A673 (cell line): ENCODE measurements around the gene CBX4. TPM values are rescaled to one million over a fixed set of nuclear protein-coding genes. Genes with fewer than 3 reads are reported as not detected.

ENCODE experiments used
- BruUV-seq: library from RNA; stranded (reverse); fragments of 400-500 nt; replicated peaks from 2 replicates; lab custom pipeline; 2021; lab: Mats Ljungman, UMichigan
- CTCF ChIA-PET: fragments of 300-600 bp; sonication (Branson Sonifier 250); formaldehyde crosslinking; loops from one replicate; lab custom pipeline; 2022; ENCODE audit warnings: antibody characterized with exemption; lab: Charles Lee
- POLR2A ChIA-PET: fragments of 300-600 bp; sonication (Branson Sonifier 250); formaldehyde crosslinking; loops from one replicate; lab custom pipeline; 2022; ENCODE audit warnings: antibody characterized with exemption; ENCODE audit not compliant: low non-redundant PET; lab: Charles Lee
- DNase-seq: peaks from one replicate; pipeline ENCODE4 v3.0.0-alpha.2; 2015; ENCODE audit warnings: low spot score
- H3K27ac ChIP-seq: fragments of 200-600 bp; sonication (generic); 2 replicates; pipeline ENCODE4 v1.5.1; 2016; ENCODE audit warnings: mixed run types, low read depth, mild to moderate bottlenecking, mixed read lengths, antibody characterized with exemption, low read length; ENCODE audit not compliant: poor library complexity, severe bottlenecking
- H3K27me3 ChIP-seq: fragments of 200-600 bp; sonication (generic); replicated peaks from 2 replicates; pipeline ENCODE4 v1.6.1; 2017; ENCODE audit warnings: mixed run types, low read depth, mild to moderate bottlenecking, mixed read lengths, antibody characterized with exemption, low read length; ENCODE audit not compliant: insufficient read depth, poor library complexity
- H3K36me3 ChIP-seq: fragments of 200-600 bp; sonication (generic); 2 replicates; pipeline ENCODE4 v1.6.1; 2016; ENCODE audit warnings: mixed run types, mild to moderate bottlenecking, mixed read lengths, antibody characterized with exemption, low read length; ENCODE audit not compliant: insufficient read depth, poor library complexity, severe bottlenecking
- H3K4me1 ChIP-seq: fragments of 200-600 bp; sonication (generic); 2 replicates; pipeline ENCODE4 v1.6.1; 2017; ENCODE audit warnings: mixed run types, mild to moderate bottlenecking, mixed read lengths, antibody characterized with exemption, low read length; ENCODE audit not compliant: insufficient read depth, poor library complexity, severe bottlenecking
- H3K4me3 ChIP-seq: fragments of 200-600 bp; sonication (generic); 2 replicates; pipeline ENCODE4 v1.5.1; 2016; ENCODE audit warnings: low read depth, mixed run types, mild to moderate bottlenecking, mixed read lengths, low read length; ENCODE audit not compliant: poor library complexity, severe bottlenecking
- H3K9me3 ChIP-seq: fragments of 200-600 bp; sonication (generic); 2 replicates; pipeline ENCODE4 v1.6.1; 2016; ENCODE audit warnings: mixed run types, low read depth, mild to moderate bottlenecking, mixed read lengths, antibody characterized with exemption, low read length; ENCODE audit not compliant: poor library complexity, severe bottlenecking
- CTCF ChIP-seq: fragments of 300-800, 200-600 bp; sonication (generic); conservative IDR thresholded peaks from 2 replicates; pipeline ENCODE4 v1.5.1; 2017; ENCODE audit warnings: low read depth, mild to moderate bottlenecking, antibody characterized with exemption, low read length, moderate library complexity, mixed read lengths
- EZH2 ChIP-seq: fragments of 200-600 bp; sonication (generic); IDR thresholded peaks from 2 replicates; pipeline ENCODE4 v1.6.1; 2017; ENCODE audit warnings: borderline replicate concordance, low read depth, mild to moderate bottlenecking, mixed read lengths, antibody characterized with exemption, low read length; ENCODE audit not compliant: poor library complexity, severe bottlenecking
- intact Hi-C: fragments of 100-400 bp; cut with micrococcal nuclease; formaldehyde crosslinking; loops from one replicate; pipeline ENCODE4 v1.10.0; 2022; ENCODE audit not compliant: unreplicated experiment
- total RNA-seq: library from RNA; stranded (reverse); gene quantifications from 2 replicates; pipeline ENCODE4 v1.2.3, GENCODE V29; 2021

The CBX4 gene
- total RNA-seq, 1 experiment from 2014 or later: 42.6 TPM

DNA sequence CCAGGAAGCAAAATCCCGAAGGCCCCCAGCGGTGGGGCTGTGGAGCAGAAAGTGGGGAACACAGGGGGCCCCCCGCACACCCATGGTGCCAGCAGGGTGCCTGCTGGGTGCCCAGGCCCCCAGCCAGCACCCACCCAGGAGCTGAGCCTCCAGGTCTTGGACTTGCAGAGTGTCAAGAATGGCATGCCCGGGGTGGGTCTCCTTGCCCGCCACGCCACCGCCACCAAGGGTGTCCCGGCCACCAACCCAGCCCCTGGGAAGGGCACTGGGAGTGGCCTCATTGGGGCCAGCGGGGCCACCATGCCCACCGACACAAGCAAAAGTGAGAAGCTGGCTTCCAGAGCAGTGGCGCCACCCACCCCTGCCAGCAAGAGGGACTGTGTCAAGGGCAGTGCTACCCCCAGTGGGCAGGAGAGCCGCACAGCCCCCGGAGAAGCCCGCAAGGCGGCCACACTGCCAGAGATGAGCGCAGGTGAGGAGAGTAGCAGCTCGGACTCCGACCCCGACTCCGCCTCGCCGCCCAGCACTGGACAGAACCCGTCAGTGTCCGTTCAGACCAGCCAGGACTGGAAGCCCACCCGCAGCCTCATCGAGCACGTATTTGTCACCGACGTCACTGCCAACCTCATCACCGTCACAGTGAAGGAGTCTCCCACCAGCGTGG, 54.8 kb downstream of the CBX4 start:
- POLR2A ChIA-PET: no interaction called here

DNA sequence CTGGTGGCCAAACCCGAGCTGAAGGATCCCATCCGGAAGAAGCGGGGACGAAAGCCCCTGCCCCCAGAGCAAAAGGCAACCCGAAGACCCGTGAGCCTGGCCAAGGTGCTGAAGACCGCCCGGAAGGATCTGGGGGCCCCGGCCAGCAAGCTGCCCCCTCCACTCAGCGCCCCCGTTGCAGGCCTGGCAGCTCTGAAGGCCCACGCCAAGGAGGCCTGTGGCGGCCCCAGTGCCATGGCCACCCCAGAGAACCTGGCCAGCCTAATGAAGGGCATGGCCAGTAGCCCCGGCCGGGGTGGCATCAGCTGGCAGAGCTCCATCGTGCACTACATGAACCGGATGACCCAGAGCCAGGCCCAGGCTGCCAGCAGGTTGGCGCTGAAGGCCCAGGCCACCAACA, 55.3 kb downstream of the CBX4 start:
- CTCF ChIA-PET: no interaction called here
- peaks cover 22% of the 10 kb centered on the region for H3K4me1 ChIP-seq
- no peak overlapping the region for H3K4me3 ChIP-seq
- peaks cover 64% of the 10 kb centered on the region for H3K36me3 ChIP-seq
- intact Hi-C loops: no loop called here
- no peak for DNase-seq
- H3K27ac ChIP-seq: no peak overlapping the region
- H3K27me3 ChIP-seq: no peaks in the 10 kb centered on the region
- POLR2A ChIA-PET: no interaction called here
- no TSS peak for BruUV-seq
- no peaks in the 10 kb centered on the region for H3K9me3 ChIP-seq
- TF ChIP-seq EZH2: no peak
- no peak for TF ChIP-seq CTCF

More for the DNA sequence above, 54.8 kb downstream of the CBX4 start:
- TF ChIP-seq CTCF: no peak
- no peak for TF ChIP-seq EZH2
- no TSS peak for BruUV-seq
- peaks cover 60% of the 10 kb centered on the region for H3K36me3 ChIP-seq
- H3K4me3 ChIP-seq: no peak overlapping the region
- CTCF ChIA-PET: no interaction called here
- H3K4me1 ChIP-seq: peaks cover 21% of the 10 kb centered on the region
- intact Hi-C loops: no loop called here
- no peak for DNase-seq
- H3K9me3 ChIP-seq: no peaks in the 10 kb centered on the region
- H3K27ac ChIP-seq: no peak overlapping the region
- H3K27me3 ChIP-seq: no peaks in the 10 kb centered on the region

Other genes with a start within 250 kb of the CBX4 start
- gene RBFOX3, start 228.4 kb downstream of the CBX4 start, total RNA-seq: not detected in 2 replicates
- gene ENPP7, start 108.5 kb downstream of the CBX4 start, total RNA-seq: not detected in 2 replicates
- 59.5 and 66.4 TPM in 2 replicates for gene CBX2, start 61.3 kb downstream of the CBX4 start, total RNA-seq
- gene CBX8, start 42.4 kb downstream of the CBX4 start, total RNA-seq: 24.5 and 27.0 TPM in 2 replicates
- 49.1 and 54.7 TPM in 2 replicates for gene TBC1D16, start 196.4 kb upstream of the CBX4 start, total RNA-seq
- gene CCDC40, start 197.2 kb upstream of the CBX4 start, total RNA-seq: 3.5 and 6.4 TPM in 2 replicates